Choroid plexus epithelial cell (primary cell): ENCODE measurements around the gene TSC2.
A peak's percentile ranks its signal among the peaks of the same experiment; 100 is the strongest.

Experiments
- DNase-seq: peaks from one replicate; pipeline ENCODE4 v3.0.0-alpha.2; 2010; ENCODE audit warnings: low read depth
- H3K4me3 ChIP-seq: 2 replicates; pipeline ENCODE4 v1.5.1; 2011; ENCODE audit warnings: low read depth, mild to moderate bottlenecking, control low read depth, low read length, moderate library complexity
- CTCF ChIP-seq: conservative IDR thresholded peaks from 2 replicates; pipeline ENCODE4 v1.5.1; 2011; ENCODE audit warnings: low read depth, mild to moderate bottlenecking, control low read depth, inconsistent platforms, low read length, moderate library complexity

The TSC2 gene

GRCh38 chr16:2087748-2088631 lies 40.2 kb downstream of the TSC2 start:
- no peak overlapping the region for H3K4me3 ChIP-seq
- no peak for TF ChIP-seq CTCF
- DNase-seq: no peak

DNA sequence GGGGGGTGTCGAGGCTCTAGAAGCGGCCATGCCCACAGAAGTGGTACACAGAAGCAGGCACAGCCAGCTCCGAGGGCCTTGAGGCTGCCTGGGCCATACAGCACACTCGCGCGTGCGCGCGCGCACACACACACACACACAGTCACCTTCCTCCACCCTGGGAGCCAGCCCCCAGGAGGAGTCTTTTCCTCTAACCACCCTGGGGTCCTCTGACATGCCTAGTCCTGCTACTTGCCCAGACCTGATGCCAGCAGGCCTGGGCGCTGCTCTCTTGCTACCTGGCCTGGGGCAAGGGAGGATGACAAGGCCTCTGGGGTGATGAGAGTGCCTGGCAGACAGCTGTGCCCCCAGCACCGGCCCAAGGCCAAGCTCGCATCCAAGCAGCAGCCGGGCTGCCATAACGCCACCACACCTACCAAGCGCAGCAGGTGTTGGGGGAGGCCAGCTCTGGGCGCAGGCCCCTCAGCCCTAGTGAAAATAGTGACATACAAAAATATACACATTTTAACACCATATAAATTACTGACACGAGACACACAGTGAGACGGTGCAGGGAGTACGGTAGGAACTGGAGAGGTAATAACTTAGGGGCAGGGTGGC lies 41.1 kb downstream of the TSC2 start:
- no peak overlapping the region for H3K4me3 ChIP-seq
- no peak for TF ChIP-seq CTCF
- DNase-seq: no peak

DNA sequence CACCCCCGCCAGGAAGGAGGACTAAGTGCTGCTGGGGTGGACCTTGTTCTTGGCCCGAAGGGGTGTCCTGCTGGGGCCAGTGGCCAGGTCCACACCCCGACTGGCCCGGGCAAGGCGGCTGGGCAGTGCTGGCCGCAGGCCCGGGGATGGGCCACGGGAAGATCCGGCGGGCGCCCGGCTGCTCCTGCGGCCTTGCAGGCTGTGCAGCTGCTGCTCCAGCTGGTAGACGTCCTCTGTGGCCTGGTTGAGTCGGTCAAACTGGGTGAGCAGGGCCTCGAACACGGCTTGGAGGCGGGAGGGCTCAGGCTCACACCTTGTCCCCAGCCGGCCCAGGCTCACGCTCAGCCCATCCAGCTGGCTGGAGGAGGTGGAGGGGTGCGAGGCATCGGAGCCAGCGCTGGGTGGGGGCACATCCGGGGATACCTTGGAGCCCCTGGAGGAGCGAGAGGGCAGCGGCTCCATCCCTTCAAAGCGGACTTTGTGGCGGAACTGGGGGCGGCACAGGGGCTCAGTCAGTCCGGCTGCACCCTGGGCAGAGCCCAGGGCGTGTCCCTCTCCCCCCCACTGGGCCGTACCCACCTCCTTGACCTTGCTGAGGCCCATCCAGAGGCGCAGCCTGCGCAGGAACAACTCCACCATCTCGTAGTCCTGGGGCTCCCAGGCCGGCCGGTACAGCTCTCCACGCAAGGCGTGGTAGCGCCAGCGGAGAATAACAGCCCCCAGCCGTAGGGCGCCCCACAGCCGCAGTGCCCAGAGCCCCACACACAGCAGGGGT lies 42.1 kb downstream of the TSC2 start:
- no peak for TF ChIP-seq CTCF
- DNase-seq: no peak
- no peak overlapping the region for H3K4me3 ChIP-seq

DNA sequence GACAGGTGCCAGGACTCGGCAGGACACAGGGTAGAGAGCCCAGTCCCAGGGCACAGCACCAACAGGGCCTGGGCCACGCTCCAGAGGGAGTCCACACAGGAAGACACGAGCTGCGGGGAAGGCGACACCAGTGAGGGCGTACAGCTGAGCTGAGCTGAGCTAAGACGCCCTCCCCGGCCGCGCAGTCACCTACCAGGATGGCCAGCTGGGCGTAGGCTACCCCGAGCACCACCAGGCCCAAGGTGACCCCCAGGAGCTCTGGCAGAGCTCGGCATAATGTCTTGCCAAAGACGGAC lies 42.6 kb downstream of the TSC2 start:
- H3K4me3 ChIP-seq: no peak overlapping the region
- TF ChIP-seq CTCF: no peak
- DNase-seq: no peak

DNA sequence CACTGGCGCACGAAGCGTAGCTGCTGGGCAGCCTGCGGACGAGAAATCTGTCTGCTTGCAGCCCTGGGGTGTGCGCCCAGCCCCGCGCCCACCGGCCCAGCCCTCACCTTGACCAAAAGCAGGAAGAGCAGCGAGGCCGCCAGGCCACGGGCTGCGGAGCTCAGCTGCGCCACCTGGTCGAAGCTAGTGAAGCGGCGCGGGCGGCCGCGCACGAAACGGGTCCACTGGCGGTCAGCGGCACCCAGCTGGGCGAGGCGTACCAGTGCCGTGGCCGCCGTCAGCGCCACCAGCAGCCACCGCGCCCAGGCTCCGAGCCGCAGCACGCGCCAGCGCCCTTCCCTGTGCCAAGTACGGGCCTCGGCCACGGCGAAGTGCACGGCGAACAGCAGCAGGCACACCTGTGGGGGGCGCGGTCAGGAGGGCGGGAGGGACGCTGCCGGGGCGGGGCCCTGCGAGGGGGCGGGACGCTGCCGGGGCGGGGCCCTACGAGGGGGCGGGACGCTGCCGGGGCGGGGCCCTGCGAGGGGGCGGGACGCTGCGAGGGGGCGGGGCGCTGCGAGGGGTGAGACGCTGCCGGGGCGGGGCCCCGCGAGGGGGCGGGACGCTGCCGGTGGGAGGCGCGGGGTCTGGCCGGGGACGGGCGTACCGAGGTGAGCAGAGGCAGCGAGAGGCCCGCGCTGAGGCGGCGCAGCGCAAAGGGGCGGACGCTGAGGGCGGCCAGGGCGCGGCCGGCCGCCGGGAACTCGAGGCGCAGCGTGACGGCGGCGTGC lies 43.2 kb downstream of the TSC2 start:
- peak; percentile 73 for DNase-seq
- no peak overlapping the region for H3K4me3 ChIP-seq

More for the DNA sequence above, 43.2 kb downstream of the TSC2 start:
- no peak for TF ChIP-seq CTCF
